Liver (tissue), 9 donors: ENCODE results near the gene TRIM71. TPM values are rescaled to one million over a fixed set of nuclear protein-coding genes. Genes with fewer than 3 reads are reported as not detected.
"Not testable (repeated sequence)": the region's sequence is repeated elsewhere in the genome, so short reads cannot be mapped to it uniquely, and the experiment has no call there.

Experiments
- DNase-seq: peaks from one replicate; pipeline ENCODE4 v3.0.0-alpha.2; 2017; ENCODE audit warnings: low spot score
- H3K27ac ChIP-seq, 2 donors: one replicate each; pipeline ENCODE4 v1.7.0; 2013; ENCODE audit warnings: inconsistent platforms in 2 of 2, low read length in 2 of 2, control low read depth in 1 of 2, low read depth in 1 of 2, mild to moderate bottlenecking in 1 of 2
- H3K27me3 ChIP-seq, 4 donors: one replicate each; pipeline versions ENCODE4 v1.6.1 to v1.7.0; 2013; ENCODE audit warnings: low read length in 3 of 4, inconsistent platforms in 1 of 4, mild to moderate bottlenecking in 1 of 4, moderate library complexity in 1 of 4; ENCODE audit not compliant: control insufficient read depth in 4 of 4, insufficient read depth in 4 of 4
- H3K36me3 ChIP-seq, 4 donors: one replicate each; pipeline versions ENCODE4 v1.6.1 to v1.7.0; 2013; ENCODE audit warnings: low read length in 3 of 4, mild to moderate bottlenecking in 3 of 4, low read depth in 1 of 4, moderate library complexity in 1 of 4; ENCODE audit not compliant: control insufficient read depth in 4 of 4, insufficient read depth in 3 of 4
- H3K4me1 ChIP-seq, 4 donors: one replicate each; pipeline versions ENCODE4 v1.6.1 to v1.7.0; 2013; ENCODE audit warnings: low read length in 3 of 4, mild to moderate bottlenecking in 3 of 4, moderate library complexity in 1 of 4; ENCODE audit not compliant: control insufficient read depth in 4 of 4, insufficient read depth in 4 of 4
- H3K4me3 ChIP-seq, 3 donors: one replicate each; pipeline versions ENCODE4 v1.6.1 to v1.7.0; 2013; ENCODE audit warnings: low read length in 3 of 3, control low read depth in 1 of 3, low read depth in 1 of 3, mild to moderate bottlenecking in 1 of 3
- H3K9ac ChIP-seq, 2 donors: one replicate each; pipeline ENCODE4 v1.7.0; 2013; ENCODE audit warnings: low read length in 2 of 2, mild to moderate bottlenecking in 2 of 2, moderate library complexity in 2 of 2, control low read depth in 1 of 2, low read depth in 1 of 2
- H3K9me3 ChIP-seq, 4 donors: one replicate each; pipeline versions ENCODE4 v1.6.1 to v1.7.0; 2013; ENCODE audit warnings: low read length in 3 of 4; ENCODE audit not compliant: control insufficient read depth in 4 of 4
- ATF3 ChIP-seq: IDR thresholded peaks from 2 replicates; pipeline ENCODE4 v1.6.1; 2016; ENCODE audit warnings: antibody characterized with exemption
- CTCF ChIP-seq: fragments of 150-350 bp; IDR thresholded peaks from 2 replicates; pipeline ENCODE4 v1.5.1; 2017; ENCODE audit warnings: improper control_type of control experiment, low read depth, low read length; ENCODE audit not compliant: missing input control
- EGR1 ChIP-seq, 2 donors: IDR thresholded peaks; 2 replicates each; pipeline ENCODE4 v1.6.1; 2016 to 2018; ENCODE audit warnings: antibody characterized with exemption in 2 of 2, low read depth in 2 of 2
- FOXA2 ChIP-seq: IDR thresholded peaks from 2 replicates; pipeline ENCODE4 v1.6.1; 2016; ENCODE audit warnings: antibody characterized with exemption
- GABPA ChIP-seq, 2 donors: IDR thresholded peaks in 1 of 2; conservative IDR thresholded peaks in 1 of 2; 2 replicates each; pipeline ENCODE4 v1.6.1; 2016; ENCODE audit warnings: antibody characterized with exemption in 2 of 2, mild to moderate bottlenecking in 1 of 2, moderate library complexity in 1 of 2
- HNF4A ChIP-seq, 2 donors: conservative IDR thresholded peaks; 2 replicates each; pipeline ENCODE4 v1.6.1; 2016; ENCODE audit warnings: antibody characterized with exemption in 2 of 2, mild to moderate bottlenecking in 2 of 2
- MAX ChIP-seq: IDR thresholded peaks from 2 replicates; pipeline ENCODE4 v1.6.1; 2016; ENCODE audit warnings: antibody characterized with exemption
- NR2F2 ChIP-seq: IDR thresholded peaks from 2 replicates; pipeline ENCODE4 v1.6.1; 2016; ENCODE audit warnings: antibody characterized with exemption
- RAD21 ChIP-seq, 2 donors: IDR thresholded peaks; 2 replicates each; pipeline ENCODE4 v1.6.1; 2016; ENCODE audit warnings: antibody characterized with exemption in 2 of 2, mild to moderate bottlenecking in 2 of 2
- REST ChIP-seq: IDR thresholded peaks from 2 replicates; pipeline ENCODE4 v1.6.1; 2016; ENCODE audit warnings: antibody characterized with exemption, mild to moderate bottlenecking
- RXRA ChIP-seq, 2 donors: IDR thresholded peaks; 2 replicates each; pipeline ENCODE4 v1.6.1; 2017 to 2018; ENCODE audit warnings: antibody characterized with exemption in 2 of 2, mild to moderate bottlenecking in 1 of 2
- SP1 ChIP-seq: IDR thresholded peaks from 2 replicates; pipeline ENCODE4 v1.6.1; 2018; ENCODE audit warnings: antibody characterized with exemption, mild to moderate bottlenecking
- TAF1 ChIP-seq: conservative IDR thresholded peaks from 2 replicates; pipeline ENCODE4 v1.6.1; 2016; ENCODE audit warnings: antibody characterized with exemption, mild to moderate bottlenecking
- YY1 ChIP-seq: IDR thresholded peaks from 2 replicates; pipeline ENCODE4 v1.6.1; 2016; ENCODE audit warnings: antibody characterized with exemption, mild to moderate bottlenecking
- WGBS: extraction: QIAGEN DNeasy Blood & Tissue Kit; methylation state at CpG from one replicate; pipeline ENCODE4 v1.1.7; 2013; 5-methylcytosine and 5-hydroxymethylcytosine counted together
- polyA plus RNA-seq, 2 donors: library from polyadenylated mRNA; stranded (reverse) in 1 of 2; unstranded in 1 of 2; fragments of 200-250 nt in 1 of 2; fragments of >200 nt in 1 of 2; fragmentation: Nextera tagmentation in 1 of 2; extraction: Ambion mirVana in 1 of 2; gene quantifications; one replicate each; pipeline versions ENCODE4 v1.2.1 to v1.2.3, GENCODE V29; 2013 to 2015
- total RNA-seq, 2 donors: library from RNA; depleted of rRNA; stranded (reverse); fragments of >200 nt; gene quantifications; one replicate each; pipeline ENCODE4 v1.2.3, GENCODE V29; 2014
- donor health status: healthy.
- donor health status: healthy.
- donor health status: healthy.
- donor health status: healthy.
- donor health status: healthy.

The TRIM71 gene
- total and polyA plus RNA-seq, 4 donors, result under 0.01 to 9.1 TPM; not detected in 2

- H3K27ac ChIP-seq, result no peak overlapping the region
- H3K9me3 ChIP-seq, result no peaks in the 10 kb centered on the region
- H3K36me3 ChIP-seq, result no peaks in the 10 kb centered on the region
- no peaks in the 10 kb centered on the region for H3K4me1 ChIP-seq
- no peak overlapping the region for H3K9ac ChIP-seq
- no peak for TF ChIP-seq RXRA (IDR thresholded peaks at IDR 0.05)
- TF ChIP-seq CTCF, result peak; percentile 61
- TF ChIP-seq RAD21 (IDR thresholded peaks at IDR 0.05), result peak; percentile 78 to 80
- WGBS, result 77% methylated on average over 5 of the region's 5 CpGs
- H3K4me3 ChIP-seq, result no peak overlapping the region
- H3K27me3 ChIP-seq, result no peaks in the 10 kb centered on the region
- DNase-seq, result no peak
These were observed 116.4 kb downstream of the TRIM71 start for GRCh38 chr3:32934150-32934742.

- DNase-seq, result no peak
- no peaks in the 10 kb centered on the region for H3K4me1 ChIP-seq
- H3K27me3 ChIP-seq, result no peaks in the 10 kb centered on the region
- no peaks in the 10 kb centered on the region for H3K36me3 ChIP-seq
- H3K9ac ChIP-seq, result no peak overlapping the region
- WGBS, result 52% methylated on average over 2 of the region's 2 CpGs
- H3K9me3 ChIP-seq, result no peaks in the 10 kb centered on the region
- TF ChIP-seq SP1 (no peak), NR2F2 (no peak), RXRA (IDR thresholded peaks at IDR 0.05) (peak in 1 of 2 donors; percentile 18), FOXA2 (no peak)
- H3K27ac ChIP-seq, result no peak overlapping the region
- H3K4me3 ChIP-seq, result no peak overlapping the region
These were observed 119.5 kb downstream of the TRIM71 start for GRCh38 chr3:32937331-32937730.

- not testable (repeated sequence) for H3K4me3 ChIP-seq, H3K27ac ChIP-seq, H3K27me3 ChIP-seq, H3K36me3 ChIP-seq, H3K9me3 ChIP-seq, H3K4me1 ChIP-seq, H3K9ac ChIP-seq, DNase-seq
- WGBS, result 96% methylated on average over 40 of the region's 40 CpGs
These were observed 121.9 kb downstream of the TRIM71 start for GRCh38 chr3:32939531-32940284.

GRCh38 chr3:32940726-32941125 is 122.9 kb downstream of the TRIM71 start:
- no peak overlapping the region for H3K9ac ChIP-seq
- H3K27ac ChIP-seq, result no peak overlapping the region
- 94% methylated on average over 16 of the region's 16 CpGs for WGBS
- no peak for DNase-seq
- H3K27me3 ChIP-seq, result no peaks in the 10 kb centered on the region
- H3K9me3 ChIP-seq, result no peaks in the 10 kb centered on the region
- no peaks in the 10 kb centered on the region for H3K4me1 ChIP-seq
- H3K4me3 ChIP-seq, result no peak overlapping the region
- no peaks in the 10 kb centered on the region for H3K36me3 ChIP-seq
- TF ChIP-seq EGR1 (IDR thresholded peaks at IDR 0.05; ENCODE audit: low read depth in 2 of 2) (no peak), SP1 (no peak), HNF4A (conservative IDR thresholded peaks at IDR 0.05) (no peak), GABPA (IDR thresholded peaks at IDR 0.05 in 1 of 2, conservative IDR thresholded peaks at IDR 0.05 in 1 of 2) (no peak), FOXA2 (no peak), REST (no peak), TAF1 (no peak), YY1 (no peak), MAX (no peak), ATF3 (no peak), RXRA (IDR thresholded peaks at IDR 0.05) (no peak)
